H1 (cell line): ENCODE results near the gene STARD7. TPM values are rescaled to one million over a fixed set of nuclear protein-coding genes. Genes with fewer than 3 reads are reported as not detected.

Experiments
- CTCF ChIA-PET: fragments of 300-600 bp; sonication (Branson Sonifier 250); formaldehyde crosslinking; loops from one replicate; lab custom pipeline; 2021; ENCODE audit not compliant: partially characterized antibody; lab: Charles Lee
- POLR2A ChIA-PET: fragments of 300-600 bp; sonication (Branson Sonifier 250); formaldehyde crosslinking; loops from one replicate; lab custom pipeline; 2021; ENCODE audit warnings: inconsistent platforms; ENCODE audit not compliant: partially characterized antibody; lab: Charles Lee
- DNase-seq, 2 experiments: peaks; one replicate each; pipeline versions ENCODE4 v3.0.0 to v3.0.0-alpha.2; 2010 to 2022; ENCODE audit warnings: low spot score in 2 of 2, low read depth in 1 of 2, mixed read lengths in 1 of 2
- FAIRE-seq: peaks from 2 replicates; lab custom pipeline; 2011; peaks lifted over from hg19 to GRCh38; lab: Jason Lieb, UNC
- H2AFZ ChIP-seq: 2 replicates; pipeline ENCODE4 v1.8.1; 2012; ENCODE audit warnings: low read length, inconsistent platforms
- H2AK5ac ChIP-seq: 2 replicates; pipeline ENCODE4 v1.6.1; 2013; ENCODE audit warnings: low read depth, low read length
- H2BK120ac ChIP-seq: replicated peaks from 2 replicates; pipeline ENCODE3; 2013; ENCODE audit warnings: low read depth, low read length, inconsistent platforms
- H2BK12ac ChIP-seq: 2 replicates; pipeline ENCODE4 v1.6.1; 2013; ENCODE audit warnings: low read depth, low read length
- H2BK15ac ChIP-seq: 2 replicates; pipeline ENCODE4 v1.6.1; 2013; ENCODE audit warnings: low read length
- H2BK20ac ChIP-seq: 2 replicates; pipeline ENCODE4 v1.6.1; 2013; ENCODE audit warnings: low read length
- H2BK5ac ChIP-seq: 2 replicates; pipeline ENCODE4 v1.6.1; 2013; ENCODE audit warnings: low read depth, low read length
- H3K14ac ChIP-seq: 2 replicates; pipeline ENCODE4 v1.6.1; 2013; ENCODE audit warnings: inconsistent platforms; ENCODE audit not compliant: insufficient read length
- H3K18ac ChIP-seq: 2 replicates; pipeline ENCODE4 v1.6.1; 2013; ENCODE audit warnings: low read length; ENCODE audit errors: extremely low read depth
- H3K23ac ChIP-seq: 2 replicates; pipeline ENCODE4 v1.6.1; 2013; ENCODE audit warnings: inconsistent platforms; ENCODE audit not compliant: insufficient read length
- H3K23me2 ChIP-seq: 2 replicates; pipeline ENCODE4 v1.6.1; 2013; ENCODE audit warnings: low read depth, low read length
- H3K27ac ChIP-seq: 2 replicates; pipeline ENCODE4 v1.6.1; 2011; ENCODE audit warnings: low read depth, low read length, inconsistent platforms
- H3K27me3 ChIP-seq, 4 experiments: replicated peaks in 1 of 4; 1 replicate in 1 of 4; 2 replicates in 3 of 4; pipeline versions ENCODE4 v1.6.1 to v1.8.1; 2011 to 2013; ENCODE audit warnings: low read length in 3 of 4, mild to moderate bottlenecking in 3 of 4, inconsistent platforms in 2 of 4, mixed read lengths in 2 of 4, moderate library complexity in 1 of 4; ENCODE audit not compliant: control insufficient read depth in 3 of 4, insufficient read depth in 3 of 4; ENCODE audit errors: extremely low read depth in 1 of 4
- H3K36me3 ChIP-seq, 4 experiments: 2 replicates each; pipeline versions ENCODE4 v1.6.1 to v1.8.1; 2011 to 2013; ENCODE audit warnings: mild to moderate bottlenecking in 4 of 4, low read length in 3 of 4, moderate library complexity in 2 of 4, control low read depth in 1 of 4, inconsistent platforms in 1 of 4; ENCODE audit not compliant: insufficient read depth in 4 of 4, control insufficient read depth in 2 of 4
- H3K4ac ChIP-seq: replicated peaks from 2 replicates; pipeline ENCODE3; 2013; ENCODE audit warnings: low read length, low read depth, mixed read lengths, inconsistent platforms; ENCODE audit not compliant: insufficient read length
- H3K4me1 ChIP-seq, 4 experiments: replicated peaks in 1 of 4; 1 replicate in 1 of 4; 2 replicates in 3 of 4; pipeline versions ENCODE4 v1.6.1 to v1.8.1; 2011 to 2013; ENCODE audit warnings: low read length in 3 of 4, inconsistent platforms in 2 of 4, mixed read lengths in 1 of 4; ENCODE audit not compliant: insufficient read depth in 4 of 4, control insufficient read depth in 3 of 4
- H3K4me2 ChIP-seq, 2 experiments: 2 replicates each; pipeline versions ENCODE4 v1.6.1 to v1.8.1; 2011 to 2013; ENCODE audit warnings: low read depth in 2 of 2, low read length in 2 of 2, control low read depth in 1 of 2, inconsistent platforms in 1 of 2, mild to moderate bottlenecking in 1 of 2; ENCODE audit not compliant: insufficient read depth in 1 of 2
- H3K4me3 ChIP-seq, 4 experiments: fragments of 200-600, 300-600 bp in 1 of 4; sonication (generic), shearing (Covaris generic), sonication (Bioruptor Twin) in 1 of 4; 2 replicates each; pipeline versions ENCODE4 v1.5.1 to v1.8.1; 2011 to 2016; ENCODE audit warnings: low read length in 4 of 4, low read depth in 3 of 4, control low read depth in 2 of 4, inconsistent platforms in 2 of 4, mild to moderate bottlenecking in 2 of 4, mixed read lengths in 1 of 4, moderate library complexity in 1 of 4; ENCODE audit not compliant: insufficient read depth in 2 of 4; ENCODE audit errors: extremely low read depth in 1 of 4
- H3K56ac ChIP-seq: replicated peaks from 2 replicates; pipeline ENCODE3; 2013; ENCODE audit warnings: low read depth, mild to moderate bottlenecking, mixed read lengths, low read length, inconsistent platforms; ENCODE audit not compliant: insufficient read length
- H3K79me1 ChIP-seq: 2 replicates; pipeline ENCODE4 v1.6.1; 2013; ENCODE audit warnings: low read depth, low read length, control low read depth
- H3K79me2 ChIP-seq, 2 experiments: 2 replicates each; pipeline versions ENCODE4 v1.6.1 to v1.8.1; 2012 to 2013; ENCODE audit warnings: low read length in 2 of 2, mild to moderate bottlenecking in 2 of 2, inconsistent platforms in 1 of 2; ENCODE audit not compliant: insufficient read depth in 2 of 2, control insufficient read depth in 1 of 2
- H3K9ac ChIP-seq, 4 experiments: replicated peaks in 1 of 4; 1 replicate in 1 of 4; 2 replicates in 3 of 4; pipeline versions ENCODE4 v1.6.1 to v1.8.1; 2011 to 2013; ENCODE audit warnings: low read depth in 3 of 4, low read length in 3 of 4, control low read depth in 2 of 4, mild to moderate bottlenecking in 2 of 4, moderate library complexity in 2 of 4, inconsistent platforms in 1 of 4; ENCODE audit errors: extremely low read depth in 1 of 4
- H3K9me3 ChIP-seq, 2 experiments: 2 replicates each; pipeline versions ENCODE4 v1.6.1 to v1.8.1; 2012 to 2013; ENCODE audit warnings: mild to moderate bottlenecking in 2 of 2, moderate library complexity in 2 of 2, control low read depth in 1 of 2, inconsistent platforms in 1 of 2, low read depth in 1 of 2, low read length in 1 of 2, mixed read lengths in 1 of 2; ENCODE audit not compliant: insufficient read depth in 2 of 2
- H4K20me1 ChIP-seq, 2 experiments: replicated peaks in 1 of 2; 2 replicates each; pipeline versions ENCODE3 to v1.8.1; 2011 to 2013; ENCODE audit warnings: inconsistent platforms in 2 of 2, low read length in 2 of 2, mild to moderate bottlenecking in 1 of 2; ENCODE audit not compliant: insufficient read depth in 2 of 2, control insufficient read depth in 1 of 2
- H4K5ac ChIP-seq: 2 replicates; pipeline ENCODE4 v1.6.1; 2013; ENCODE audit warnings: low read length, low read depth, mixed read lengths, inconsistent platforms; ENCODE audit not compliant: insufficient read length
- H4K8ac ChIP-seq: 2 replicates; pipeline ENCODE4 v1.8.0; 2013; ENCODE audit warnings: mild to moderate bottlenecking, moderate library complexity, low read length, inconsistent platforms; ENCODE audit not compliant: insufficient read depth; ENCODE audit errors: extremely low read depth
- H4K91ac ChIP-seq: replicated peaks from 2 replicates; pipeline ENCODE3; 2013; ENCODE audit warnings: low read length, mixed read lengths, inconsistent platforms; ENCODE audit not compliant: insufficient read length
- BACH1 ChIP-seq: IDR thresholded peaks from 2 replicates; pipeline ENCODE4 v1.6.1; 2012; ENCODE audit warnings: low read length, improper control_type of control experiment
- BCL11A ChIP-seq, 2 experiments: IDR thresholded peaks; one replicate each; pipeline ENCODE4 v1.6.1; 2011; ENCODE audit warnings: low read depth in 2 of 2, low read length in 2 of 2, mild to moderate bottlenecking in 2 of 2
- CEBPB ChIP-seq: IDR thresholded peaks from 2 replicates; pipeline ENCODE4 v1.6.1; 2012; ENCODE audit warnings: low read depth, low read length
- CREB1 ChIP-seq: IDR thresholded peaks from 2 replicates; pipeline ENCODE4 v1.6.1; 2012; ENCODE audit warnings: inconsistent platforms
- GTF2F1 ChIP-seq: IDR thresholded peaks from 2 replicates; pipeline ENCODE4 v1.6.1; 2012; ENCODE audit warnings: low read depth, low read length, improper control_type of control experiment, borderline replicate concordance
- RBBP5 ChIP-seq: IDR thresholded peaks from 2 replicates; pipeline ENCODE4 v1.7.1; 2012; ENCODE audit warnings: low read depth, mild to moderate bottlenecking, inconsistent platforms, low read length, moderate library complexity, borderline replicate concordance
- RNF2 ChIP-seq: fragments of 200-900, 300-1000 bp; sonication (generic); IDR thresholded peaks from 2 replicates; pipeline ENCODE4 v1.7.1; 2016; ENCODE audit warnings: borderline replicate concordance, low read depth, mild to moderate bottlenecking, antibody characterized with exemption, low read length; ENCODE audit not compliant: poor library complexity, severe bottlenecking; ENCODE audit errors: missing control alignments
- TAF1 ChIP-seq: IDR thresholded peaks from 2 replicates; pipeline ENCODE4 v1.6.1; 2011; ENCODE audit warnings: mild to moderate bottlenecking, low read depth, low read length
- ZNF274 ChIP-seq: IDR thresholded peaks from 2 replicates; pipeline ENCODE4 v1.7.0; 2012; ENCODE audit warnings: low read length, borderline replicate concordance; ENCODE audit errors: extremely low read depth
- WGBS, 2 experiments: shearing (Covaris generic) in 1 of 2; methylation state at CpG; one replicate each; pipeline versions ENCODE4 v1.1.6 to v1.1.7; 2013 to 2015; ENCODE audit warnings: low lambda C conversion rate in 2 of 2, mixed read lengths in 2 of 2, inconsistent platforms in 1 of 2, low coverage in 1 of 2, missing lambda C conversion rate in 1 of 2; ENCODE audit not compliant: insufficient replicate concordance in 2 of 2, insufficient coverage in 1 of 2, insufficient read length in 1 of 2; ENCODE audit errors: extremely low coverage in 1 of 2, missing lambda C conversion rate in 1 of 2; 5-methylcytosine and 5-hydroxymethylcytosine counted together
- polyA plus RNA-seq, 7 experiments: library from polyadenylated mRNA; depleted of rRNA in 3 of 7; stranded (reverse) in 5 of 7; unstranded in 2 of 7; fragments of >200 nt in 5 of 7; fragments of 200-250 nt in 2 of 7; gene quantifications; 1 replicate in 5 of 7; 2 replicates in 1 of 7; 4 replicates in 1 of 7; pipeline versions ENCODE4 v1.2.1 to v1.2.3, GENCODE V29; 2011 to 2013; ENCODE audit warnings: missing spikeins in 2 of 7, mixed read lengths in 2 of 7
- total RNA-seq: library from RNA; stranded (reverse); fragmentation: NEBNext Ultra II Directional; extraction: Animal tissue kit (Norgen Biotek cat#: 25700); gene quantifications from 2 replicates; pipeline ENCODE4 v1.2.1, GENCODE V29; 2021
- TF ChIP-seq, protein P1 (sequence below): IDR thresholded peaks from 2 replicates; pipeline ENCODE4 v1.6.1; 2012; ENCODE audit warnings: low read length, inconsistent platforms

Gene STARD7
- total and polyA plus RNA-seq, 2 of the 8 experiments (the other 6 are each of a cell fraction or from before 2014, with no cell fraction given) = 89.1 to 200 TPM

- Histone ChIP-seq H4K20me1 (no peaks in the 10 kb centered on the region), H2AK5ac (peak overlapping the region; percentile 45; the same call in 1 of the 2 replicates), H3K23ac (no peak overlapping the region), H3K23me2 (peaks cover 7% of the 10 kb centered on the region), H3K56ac (peak overlapping the region; percentile 16), H2BK5ac (no peak overlapping the region), H3K4ac (no peak overlapping the region), H2BK12ac (peak overlapping the region; percentile 92; the same call in 1 of the 2 replicates), H2BK15ac (peak overlapping the region; percentile 88; the same call in 1 of the 2 replicates), H3K9ac (no peak overlapping the region), H4K5ac (no peak overlapping the region), H2BK20ac (peak overlapping the region; percentile 72), H3K79me1 (no peaks in the 10 kb centered on the region), H3K4me1 (peaks cover 0 to 42% (median 30%) of the 10 kb centered on the region in 4 experiments; a peak in 6 of 7 replicates), H4K8ac (peak overlapping the region; percentile 60; the same call in 1 of the 2 replicates), H3K4me3 (no peak overlapping the region), H3K14ac (no peak overlapping the region), H3K27me3 (peaks cover 4 to 30% (median 20%) of the 10 kb centered on the region in 4 experiments; a peak in 6 of 7 replicates), H3K36me3 (no peaks in the 10 kb centered on the region), H2AFZ (no peak overlapping the region), H4K91ac (peak overlapping the region; percentile 54), H2BK120ac (no peak overlapping the region), H3K27ac (no peak overlapping the region), H3K9me3 (no peaks in the 10 kb centered on the region), H3K18ac (peak overlapping the region; percentile 9; the same call in 1 of the 2 replicates), H3K4me2 (no peak overlapping the region; a peak in 2 of 4 replicates), H3K79me2 (no peaks in the 10 kb centered on the region)
- ChIA-PET CTCF (interaction anchor here (0.8 to 13.4 kb wide), 7 partner anchors 6 to 124 kb away, joined by 3 to 155 read pairs (median 5); partner anchors contain the start of gene ASTL), POLR2A (interaction anchor here (1.5 to 2.0 kb wide), 4 partner anchors 9 to 62 kb away, joined by 3 to 6 read pairs (median 5); partner anchors contain the start of gene STARD7)
- FAIRE-seq = no peak
- DNase-seq = no peak
- WGBS, 2 experiments = 83% methylated on average over 17 of the region's 20 CpGs; no CpG with 5 or more reads in 1 of the 2 experiments
- TF ChIP-seq ZNF274 (no peak), RNF2 (no peak), CEBPB (no peak), RBBP5 (no peak), BCL11A (IDR thresholded peaks at IDR 0.05; ENCODE audit: low read depth in 2 of 2, low read length in 2 of 2) (no peak), TAF1 (no peak), CREB1 (no peak), GTF2F1 (no peak), BACH1 (no peak)
- TF ChIP-seq, protein P1, sequence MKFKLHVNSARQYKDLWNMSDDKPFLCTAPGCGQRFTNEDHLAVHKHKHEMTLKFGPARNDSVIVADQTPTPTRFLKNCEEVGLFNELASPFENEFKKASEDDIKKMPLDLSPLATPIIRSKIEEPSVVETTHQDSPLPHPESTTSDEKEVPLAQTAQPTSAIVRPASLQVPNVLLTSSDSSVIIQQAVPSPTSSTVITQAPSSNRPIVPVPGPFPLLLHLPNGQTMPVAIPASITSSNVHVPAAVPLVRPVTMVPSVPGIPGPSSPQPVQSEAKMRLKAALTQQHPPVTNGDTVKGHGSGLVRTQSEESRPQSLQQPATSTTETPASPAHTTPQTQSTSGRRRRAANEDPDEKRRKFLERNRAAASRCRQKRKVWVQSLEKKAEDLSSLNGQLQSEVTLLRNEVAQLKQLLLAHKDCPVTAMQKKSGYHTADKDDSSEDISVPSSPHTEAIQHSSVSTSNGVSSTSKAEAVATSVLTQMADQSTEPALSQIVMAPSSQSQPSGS = no peak
These were observed 62.3 kb downstream of the STARD7 start for GRCh38 chr2:96146153-96146880.
